NCI-H526 (cell line): ENCODE results near the gene DAAM2.
A peak's percentile ranks its signal among the peaks of the same experiment; 100 is the strongest.

ENCODE experiments used
- DNase-seq, 2 experiments: peaks; one replicate each; lab custom pipeline; 2025; lab: John Stamatoyannopoulos, UW

DAAM2 gene

GRCh38 chr6:39929733-39930461, 137.7 kb downstream of the DAAM2 start:
- DNase-seq: no peak

- DNase-seq: no peak
Measured at GRCh38 chr6:39930540-39930939, 138.4 kb downstream of the DAAM2 start.

- no peak for DNase-seq
Measured at GRCh38 chr6:39931607-39932006, 139.4 kb downstream of the DAAM2 start.

- no peak for DNase-seq
Measured at GRCh38 chr6:39932386-39932910, 140.3 kb downstream of the DAAM2 start.

- DNase-seq: no peak
Measured at GRCh38 chr6:39933669-39934130, 141.5 kb downstream of the DAAM2 start.

GRCh38 chr6:39934131-39934757, 142.1 kb downstream of the DAAM2 start, which contains the start of gene MOCS1:
TSS of gene MOCS1 (minus strand) at chr6:39934462. CDS start at chr6:39934417, 45 bp downstream.
- peak in 1 of 2 experiments; percentile 66 for DNase-seq

- no peak for DNase-seq
Measured at GRCh38 chr6:39935241-39935640, 143.1 kb downstream of the DAAM2 start.

GRCh38 chr6:39936857-39937256, 144.7 kb downstream of the DAAM2 start:
- DNase-seq: no peak

- peak; percentile 29 to 36 for DNase-seq
Measured at GRCh38 chr6:39937686-39938333, 145.6 kb downstream of the DAAM2 start.

GRCh38 chr6:39938773-39939654, 146.8 kb downstream of the DAAM2 start:
- DNase-seq: peak in 1 of 2 experiments; percentile 33

GRCh38 chr6:39941138-39941537, 149.0 kb downstream of the DAAM2 start:
- DNase-seq: no peak

- DNase-seq: no peak
Measured at GRCh38 chr6:39941820-39942219, 149.6 kb downstream of the DAAM2 start.

GRCh38 chr6:39942903-39943580, 150.9 kb downstream of the DAAM2 start:
- DNase-seq: no peak

GRCh38 chr6:39945626-39946025, 153.4 kb downstream of the DAAM2 start:
- DNase-seq: no peak

- no peak for DNase-seq
Measured at GRCh38 chr6:39947611-39948068, 155.5 kb downstream of the DAAM2 start.

GRCh38 chr6:39948199-39948791, 156.1 kb downstream of the DAAM2 start:
- DNase-seq: no peak

- no peak for DNase-seq
Measured at GRCh38 chr6:39950125-39950720, 158.0 kb downstream of the DAAM2 start.

- no peak for DNase-seq
Measured at GRCh38 chr6:39951191-39951590, 159.0 kb downstream of the DAAM2 start.

- DNase-seq: no peak
Measured at GRCh38 chr6:39951716-39952115, 159.5 kb downstream of the DAAM2 start.

- no peak for DNase-seq
Measured at GRCh38 chr6:39952167-39952566, 160.0 kb downstream of the DAAM2 start.
